ENCODE measurements around the gene ZNF276. TPM values are rescaled to one million over a fixed set of nuclear protein-coding genes. Genes with fewer than 3 reads are reported as not detected.

ZNF276 gene
- total RNA-seq, 1 experiment from 2014 or later = 18.6 TPM

DNA sequence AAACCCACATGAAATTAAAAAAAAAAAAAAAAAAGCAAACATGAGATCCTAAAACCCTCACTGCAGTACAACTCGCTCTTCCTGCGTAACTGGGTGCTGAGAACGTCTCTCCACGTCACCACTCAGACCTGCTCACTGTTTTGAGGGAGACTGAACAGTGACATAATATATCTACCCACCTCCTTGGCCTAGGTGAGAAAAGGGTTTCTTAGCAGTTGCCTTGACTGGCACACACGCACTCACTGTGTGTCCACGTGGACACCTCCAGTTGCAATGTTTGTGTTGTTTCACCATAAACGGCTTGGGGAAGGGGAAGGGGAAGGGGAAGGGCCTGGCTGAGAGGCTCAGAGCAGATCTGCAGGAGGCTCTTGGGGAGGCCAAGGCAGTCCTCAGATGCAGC is 63.1 kb downstream of the ZNF276 start:
- H2BK120ac ChIP-seq (ENCODE audit: low read depth, low read length, poor library complexity, severe bottlenecking) = no peak overlapping the region
- H3K23ac ChIP-seq (ENCODE audit: insufficient read length, low read depth, low read length) = no peak overlapping the region
- H4K91ac ChIP-seq (ENCODE audit: insufficient read length, low read depth, low read length) = no peak overlapping the region
- Mint-ChIP-seq H3K4me3 (no peak overlapping the region), H3K27ac (peak overlapping the region in 2 of 3 experiments; percentile 53 to 98; a peak in 2 of 7 replicates), H3K9me3 (no peaks in the 10 kb centered on the region), H3K27me3 (ENCODE audit: low read depth) (no peaks in the 10 kb centered on the region), H3K4me1 (peaks cover 11 to 12% of the 10 kb centered on the region in 2 experiments; a peak in 3 of 4 replicates), H3K36me3 (ENCODE audit: insufficient read depth in 1 of 3, low read depth in 3 of 3) (peaks cover 48 to 89% (median 77%) of the 10 kb centered on the region in 3 experiments)
- H2BK20ac ChIP-seq (ENCODE audit: low read depth, low read length, poor library complexity, severe bottlenecking) = no peak overlapping the region
- no peak overlapping the region for H3T11ph ChIP-seq (ENCODE audit: low read length)
- no peak overlapping the region for H4K5ac ChIP-seq (ENCODE audit: insufficient read length, low read depth, low read length)
- H2AK5ac ChIP-seq (ENCODE audit: insufficient read length, low read length) = no peak overlapping the region
- WGBS (ENCODE audit: extremely low coverage, insufficient read length, low lambda C conversion rate) = no CpG with 5 or more reads among the region's 7 CpGs
- no peak overlapping the region for H2BK12ac ChIP-seq (ENCODE audit: insufficient read length, low read depth, low read length)
- no peak overlapping the region for H2BK5ac ChIP-seq (ENCODE audit: insufficient read length, low read length)
- no peaks in the 10 kb centered on the region for H3K79me2 ChIP-seq (ENCODE audit: insufficient read depth, low read length)
- H3K56ac ChIP-seq (ENCODE audit: insufficient read length, low read depth, low read length) = no peak overlapping the region
- H3K27me3 ChIP-seq (ENCODE audit: insufficient read depth, low read length) = no peaks in the 10 kb centered on the region
- no peak for DNase-seq
- no peaks in the 10 kb centered on the region for H4K20me1 ChIP-seq (ENCODE audit: control insufficient read depth, insufficient read depth, insufficient read length)
- H2BK15ac ChIP-seq (ENCODE audit: low read depth, low read length) = no peak overlapping the region
- no peak overlapping the region for H3K4me2 ChIP-seq (ENCODE audit: insufficient read depth, insufficient read length, low read length)
- H3K23me2 ChIP-seq (ENCODE audit: insufficient read length, low read depth, low read length, poor library complexity, severe bottlenecking) = peaks cover 2% of the 10 kb centered on the region
- H2AFZ ChIP-seq (ENCODE audit: low read length) = no peak overlapping the region
- H3K14ac ChIP-seq (ENCODE audit: insufficient read depth, low read length) = no peak overlapping the region
- no peaks in the 10 kb centered on the region for H3K9me3 ChIP-seq (ENCODE audit: control insufficient read depth, low read depth, low read length)
- H4K8ac ChIP-seq (replicated peaks; ENCODE audit: insufficient read length, low read depth, low read length) = no peak overlapping the region
- H3K18ac ChIP-seq (ENCODE audit: insufficient read length, low read depth, low read length) = no peak overlapping the region
- no peak overlapping the region for H3K27ac ChIP-seq (ENCODE audit: insufficient read length, low read depth, low read length)
- no peak overlapping the region for H3K4ac ChIP-seq (ENCODE audit: low read depth, low read length)
- no peaks in the 10 kb centered on the region for H3K79me1 ChIP-seq (ENCODE audit: insufficient read depth, low read depth, low read length, poor library complexity, severe bottlenecking)
- no peak overlapping the region for H3K9ac ChIP-seq (ENCODE audit: extremely low read depth, insufficient read length, low read length)
- TF ChIP-seq, protein P1, sequence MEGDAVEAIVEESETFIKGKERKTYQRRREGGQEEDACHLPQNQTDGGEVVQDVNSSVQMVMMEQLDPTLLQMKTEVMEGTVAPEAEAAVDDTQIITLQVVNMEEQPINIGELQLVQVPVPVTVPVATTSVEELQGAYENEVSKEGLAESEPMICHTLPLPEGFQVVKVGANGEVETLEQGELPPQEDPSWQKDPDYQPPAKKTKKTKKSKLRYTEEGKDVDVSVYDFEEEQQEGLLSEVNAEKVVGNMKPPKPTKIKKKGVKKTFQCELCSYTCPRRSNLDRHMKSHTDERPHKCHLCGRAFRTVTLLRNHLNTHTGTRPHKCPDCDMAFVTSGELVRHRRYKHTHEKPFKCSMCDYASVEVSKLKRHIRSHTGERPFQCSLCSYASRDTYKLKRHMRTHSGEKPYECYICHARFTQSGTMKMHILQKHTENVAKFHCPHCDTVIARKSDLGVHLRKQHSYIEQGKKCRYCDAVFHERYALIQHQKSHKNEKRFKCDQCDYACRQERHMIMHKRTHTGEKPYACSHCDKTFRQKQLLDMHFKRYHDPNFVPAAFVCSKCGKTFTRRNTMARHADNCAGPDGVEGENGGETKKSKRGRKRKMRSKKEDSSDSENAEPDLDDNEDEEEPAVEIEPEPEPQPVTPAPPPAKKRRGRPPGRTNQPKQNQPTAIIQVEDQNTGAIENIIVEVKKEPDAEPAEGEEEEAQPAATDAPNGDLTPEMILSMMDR (conservative IDR thresholded peaks at IDR 0.05) = no peak
- H3K4me1 ChIP-seq (ENCODE audit: insufficient read depth, low read length) = no peaks in the 10 kb centered on the region

Measured in H9 (cell line).